ENCODE data around the gene MTO1. TPM values are rescaled to one million over a fixed set of nuclear protein-coding genes. Genes with fewer than 3 reads are reported as not detected.

The MTO1 gene, protein sequence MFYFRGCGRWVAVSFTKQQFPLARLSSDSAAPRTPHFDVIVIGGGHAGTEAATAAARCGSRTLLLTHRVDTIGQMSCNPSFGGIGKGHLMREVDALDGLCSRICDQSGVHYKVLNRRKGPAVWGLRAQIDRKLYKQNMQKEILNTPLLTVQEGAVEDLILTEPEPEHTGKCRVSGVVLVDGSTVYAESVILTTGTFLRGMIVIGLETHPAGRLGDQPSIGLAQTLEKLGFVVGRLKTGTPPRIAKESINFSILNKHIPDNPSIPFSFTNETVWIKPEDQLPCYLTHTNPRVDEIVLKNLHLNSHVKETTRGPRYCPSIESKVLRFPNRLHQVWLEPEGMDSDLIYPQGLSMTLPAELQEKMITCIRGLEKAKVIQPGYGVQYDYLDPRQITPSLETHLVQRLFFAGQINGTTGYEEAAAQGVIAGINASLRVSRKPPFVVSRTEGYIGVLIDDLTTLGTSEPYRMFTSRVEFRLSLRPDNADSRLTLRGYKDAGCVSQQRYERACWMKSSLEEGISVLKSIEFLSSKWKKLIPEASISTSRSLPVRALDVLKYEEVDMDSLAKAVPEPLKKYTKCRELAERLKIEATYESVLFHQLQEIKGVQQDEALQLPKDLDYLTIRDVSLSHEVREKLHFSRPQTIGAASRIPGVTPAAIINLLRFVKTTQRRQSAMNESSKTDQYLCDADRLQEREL
- polyA plus RNA-seq (2013, experiment 1 of 2; ENCODE audit: insufficient read length): 21.2 TPM
- polyA plus RNA-seq (2013, experiment 2 of 2; ENCODE audit: insufficient read length): 18.5 TPM

DNA sequence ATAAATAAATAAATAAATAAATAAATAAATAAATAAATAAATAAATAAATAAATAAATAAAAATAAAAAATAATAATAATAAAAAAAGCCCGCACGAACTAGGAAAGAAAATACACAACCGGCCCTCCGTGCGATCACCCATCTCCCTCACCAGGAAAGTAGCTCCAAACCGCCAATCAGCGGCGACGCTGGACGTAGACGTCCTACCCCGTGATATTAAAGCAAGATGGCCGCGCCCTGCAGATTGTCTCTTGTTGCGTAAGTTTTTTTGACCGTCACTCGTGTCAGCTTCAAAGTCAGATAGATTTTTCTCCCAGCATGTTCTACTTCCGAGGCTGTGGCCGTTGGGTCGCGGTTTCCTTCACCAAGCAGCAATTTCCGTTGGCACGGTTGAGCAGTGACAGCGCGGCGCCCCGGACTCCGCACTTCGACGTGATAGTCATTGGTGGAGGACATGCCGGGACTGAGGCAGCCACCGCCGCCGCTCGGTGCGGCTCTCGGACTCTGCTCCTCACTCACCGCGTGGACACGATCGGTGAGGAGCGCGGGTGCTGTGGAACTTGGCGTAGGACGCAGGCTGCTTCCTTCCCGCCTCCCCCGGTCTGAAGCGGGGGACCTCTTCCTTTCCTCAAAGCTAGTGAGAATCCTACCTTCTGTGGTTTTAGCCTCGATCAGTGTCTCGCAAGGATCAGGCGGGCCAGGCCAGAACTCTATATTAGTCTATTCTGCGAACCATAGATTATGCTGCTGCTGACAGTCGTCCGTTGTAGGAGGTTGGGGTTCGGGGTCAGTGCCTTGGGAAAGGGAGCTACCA, at the start of gene MTO1:
TSS of gene MTO1 (plus strand) at position 201 of the 814 bp plus-strand sequence. CDS start at position 319, 118 bp downstream.
- peak; percentile 93 for DNase-seq

DNA sequence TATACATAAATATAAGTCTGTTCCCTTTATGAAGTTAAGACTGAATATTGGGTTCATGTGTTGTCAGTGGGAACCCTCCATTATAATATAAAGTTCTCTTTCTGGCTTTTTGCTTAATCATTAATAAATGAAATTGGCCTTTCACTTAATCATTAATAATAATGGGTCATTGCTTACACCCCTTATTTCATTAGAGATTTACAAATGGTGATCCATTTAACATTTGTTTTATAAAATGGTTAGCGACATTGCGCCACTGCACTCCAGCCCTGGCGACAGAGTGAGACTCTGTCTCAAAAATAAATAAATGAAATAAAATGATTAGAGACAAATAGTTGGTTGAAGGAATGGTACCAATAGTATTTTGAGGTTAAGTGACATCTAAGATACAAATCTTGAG, 48.4 kb upstream of the MTO1 start:
- DNase-seq: no peak

DNA sequence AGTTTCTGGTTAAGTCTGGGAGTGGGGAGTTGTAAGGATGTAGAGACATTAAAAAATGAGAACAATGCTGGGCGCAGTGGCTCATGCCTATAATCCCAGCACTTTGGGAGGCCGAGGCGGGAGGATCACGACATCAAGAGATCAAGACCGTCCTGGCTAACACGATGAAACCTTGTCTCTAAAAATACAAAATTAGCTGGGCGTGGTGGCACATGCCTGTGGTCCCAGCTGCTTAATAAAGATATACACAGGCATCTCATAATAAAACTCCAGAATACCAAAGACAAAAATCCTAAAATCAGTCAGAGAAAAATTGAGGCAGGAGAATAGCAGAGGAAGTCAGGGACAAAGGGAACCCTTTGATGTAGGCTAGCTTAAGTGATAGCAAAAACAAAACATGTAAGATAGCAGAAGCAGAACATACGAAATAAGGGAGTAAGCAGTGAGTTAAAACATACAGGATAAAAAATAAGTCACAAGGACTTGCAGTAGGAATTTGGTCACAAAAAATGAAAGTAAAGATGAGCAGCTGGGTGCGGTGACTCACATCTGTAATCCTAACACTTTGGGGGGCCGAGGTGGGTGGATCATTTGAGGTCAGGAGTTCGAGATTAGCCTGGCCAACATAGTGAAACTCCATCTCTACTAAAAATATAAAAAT, 43.3 kb upstream of the MTO1 start:
- peak; percentile 51 for DNase-seq

DNA sequence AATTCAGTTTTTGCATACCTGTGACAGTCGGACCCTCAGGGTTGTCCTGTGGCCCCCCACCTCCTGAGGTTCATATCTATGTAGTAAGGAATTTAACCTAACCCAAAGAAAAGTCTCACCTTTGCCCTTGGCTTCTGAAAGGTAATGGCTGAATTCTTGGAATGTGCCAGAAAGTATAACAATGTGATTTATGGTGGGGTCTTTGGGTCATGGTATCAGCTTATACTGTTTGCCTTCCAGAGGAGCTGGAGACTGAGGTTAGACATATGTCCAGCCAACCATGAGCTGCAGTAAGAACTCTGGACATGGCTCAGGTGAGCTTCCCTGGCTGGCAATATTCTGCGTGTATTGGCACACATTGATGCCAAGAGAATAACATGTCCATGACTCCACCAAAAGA, 40.0 kb upstream of the MTO1 start:
- DNase-seq: no peak

DNA sequence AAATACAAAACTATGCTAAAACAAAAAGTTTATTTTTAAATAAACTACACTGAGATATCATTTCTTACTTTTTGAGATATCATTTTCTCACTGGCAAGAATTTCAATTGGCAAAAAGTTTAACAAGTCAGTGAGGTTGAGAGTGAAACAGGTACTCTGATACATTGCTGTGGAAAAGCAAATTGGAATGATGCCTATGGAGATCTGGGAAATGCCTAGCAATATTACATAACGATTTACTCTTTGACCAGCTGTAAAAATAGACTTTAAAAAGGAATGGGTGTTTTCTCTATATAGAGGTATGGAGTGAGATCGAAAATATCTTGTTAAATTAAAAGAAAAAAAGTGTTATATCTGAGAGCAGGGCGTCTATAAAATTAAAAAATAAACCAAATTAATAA, 26.3 kb upstream of the MTO1 start:
- DNase-seq: no peak

DNA sequence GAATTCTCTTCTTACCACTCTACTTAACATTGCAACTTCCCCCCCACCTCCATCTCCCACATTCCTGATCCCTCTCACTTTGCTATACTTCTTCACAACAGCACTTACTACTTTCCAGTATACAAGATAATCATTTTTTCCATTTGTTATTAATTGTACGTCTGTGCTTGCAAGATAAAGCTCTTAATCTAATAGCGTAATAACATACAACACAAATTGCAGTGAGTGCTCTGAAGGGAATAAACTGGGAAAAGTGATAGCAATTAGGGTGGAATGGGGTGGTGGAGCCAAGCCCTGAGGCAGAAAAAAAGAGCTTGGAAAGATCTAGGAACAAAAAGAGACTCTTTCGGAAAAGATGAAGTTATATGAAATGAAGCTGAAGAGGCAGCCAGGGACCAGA, 18.0 kb upstream of the MTO1 start:
- DNase-seq: no peak

DNA sequence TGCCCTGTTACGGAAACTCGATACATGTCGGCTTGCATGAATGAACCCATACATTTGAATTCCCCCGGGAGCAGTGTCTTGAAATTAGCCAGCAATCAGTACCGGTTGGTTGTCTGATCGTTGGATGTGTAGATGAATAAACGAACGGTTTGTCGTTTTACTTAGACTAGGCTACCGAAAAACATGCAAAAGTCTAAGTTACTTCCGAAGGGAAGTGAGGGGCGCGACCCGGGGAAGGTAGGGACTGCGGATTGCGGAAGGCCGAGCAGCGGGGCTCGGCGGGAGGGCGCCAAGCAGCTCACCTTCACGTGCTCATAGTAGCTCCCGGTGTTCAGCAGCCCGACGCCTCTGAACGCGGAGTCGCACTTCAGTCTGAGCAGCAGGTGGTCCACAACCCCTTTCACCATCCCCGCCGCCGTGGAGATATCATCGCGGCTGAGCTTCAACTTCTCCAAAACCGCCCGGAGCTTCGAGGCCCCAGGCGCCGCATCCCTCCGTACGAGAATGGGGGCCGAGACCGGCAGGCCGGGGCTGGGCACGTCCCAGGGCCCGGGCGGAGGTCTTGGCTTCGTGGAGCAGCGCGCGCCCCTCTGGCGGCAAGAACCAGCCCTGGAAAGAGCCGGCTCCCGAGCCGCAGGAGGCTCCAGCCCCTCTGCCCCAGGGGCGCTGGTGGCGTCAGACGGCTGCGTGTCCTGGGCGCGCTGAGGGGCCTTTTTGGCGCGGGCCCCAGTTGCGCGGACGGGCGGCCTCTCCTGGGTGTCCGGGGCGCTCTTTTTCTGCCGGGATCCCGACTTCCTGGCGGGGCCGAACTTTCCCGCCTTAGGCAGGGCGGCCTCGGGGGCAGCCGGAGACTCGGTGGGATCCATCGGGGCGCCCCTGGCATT, 10.1 kb upstream of the MTO1 start:
- DNase-seq: peak; percentile 57

DNA sequence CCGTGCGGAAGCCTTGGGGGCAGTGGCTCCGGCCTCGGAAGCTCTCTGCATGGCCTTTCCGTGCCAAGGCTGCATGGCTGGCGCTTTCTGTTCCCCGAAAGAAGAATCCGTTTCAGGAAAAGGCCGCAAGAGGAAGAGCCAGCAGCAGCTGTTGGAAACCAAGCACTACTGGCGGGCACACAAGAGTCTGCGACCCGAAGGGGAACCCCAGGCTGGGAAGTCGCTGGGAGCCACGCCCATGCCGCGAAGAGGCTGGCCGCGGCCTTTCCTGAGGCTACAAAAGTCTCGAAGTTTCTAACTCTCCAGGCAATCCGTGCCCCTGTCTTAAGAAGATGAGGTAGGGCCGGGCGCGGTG, 9.5 kb upstream of the MTO1 start, which contains the start of gene CGAS:
TSS of gene CGAS (minus strand) at position 191 of the 355 bp plus-strand sequence. CDS start at position 75, 116 bp downstream.
- peak; percentile 79 for DNase-seq

DNA sequence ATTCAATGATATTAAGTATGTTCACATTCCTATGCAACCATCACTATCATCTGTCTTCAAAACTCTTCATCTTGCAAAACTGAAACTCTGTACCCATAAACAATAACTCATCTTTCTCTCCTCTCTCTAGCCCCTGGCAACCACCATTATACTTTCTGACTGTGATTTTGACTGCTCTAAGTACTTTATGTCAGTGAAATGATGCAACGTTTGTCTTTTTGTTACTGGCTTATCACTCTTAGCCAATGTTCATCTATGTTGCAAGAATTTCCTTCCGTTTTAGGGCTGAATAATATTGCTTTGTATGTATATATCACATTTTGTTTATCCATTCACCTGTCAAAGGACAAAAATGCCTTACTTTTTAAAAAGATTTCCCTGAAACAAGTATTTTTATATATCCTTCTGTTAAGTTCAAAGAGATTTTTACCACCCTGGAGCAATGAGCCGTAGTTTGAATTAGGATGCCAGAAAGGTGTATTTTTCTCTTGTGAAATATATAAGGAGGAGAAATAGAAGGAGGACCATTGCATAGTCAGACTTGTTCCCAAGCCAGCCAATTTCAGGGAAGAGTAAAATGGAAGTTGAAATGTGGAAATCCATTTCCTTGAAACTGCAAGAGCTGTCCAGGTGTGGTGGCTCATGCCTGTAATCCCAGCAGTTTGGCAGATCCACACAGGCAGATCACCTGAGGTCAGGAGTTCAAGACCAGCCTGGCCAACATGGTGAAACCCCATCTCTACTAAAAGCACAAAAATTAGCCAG, 5.5 kb upstream of the MTO1 start:
- no peak for DNase-seq

DNA sequence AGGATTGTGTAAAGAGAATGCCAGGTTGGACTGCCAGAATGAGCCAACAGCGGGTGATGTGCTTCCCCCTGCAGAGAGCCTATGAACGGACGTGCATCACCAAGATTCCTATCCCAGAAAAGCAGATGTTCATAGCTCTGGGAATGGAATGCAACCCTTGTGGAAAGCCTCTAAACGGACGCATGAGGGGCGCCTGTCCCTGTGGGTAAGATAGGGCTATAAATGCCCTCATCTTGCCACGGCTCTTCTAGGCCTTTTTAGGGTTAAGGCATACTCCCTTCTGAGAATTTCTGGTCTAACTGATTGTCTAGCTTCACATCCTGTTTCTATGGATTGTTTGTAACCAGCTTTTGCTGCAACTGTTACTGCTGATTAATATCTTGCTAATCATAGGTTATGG, 2.1 kb upstream of the MTO1 start:
- peak; percentile 4 for DNase-seq

DNA sequence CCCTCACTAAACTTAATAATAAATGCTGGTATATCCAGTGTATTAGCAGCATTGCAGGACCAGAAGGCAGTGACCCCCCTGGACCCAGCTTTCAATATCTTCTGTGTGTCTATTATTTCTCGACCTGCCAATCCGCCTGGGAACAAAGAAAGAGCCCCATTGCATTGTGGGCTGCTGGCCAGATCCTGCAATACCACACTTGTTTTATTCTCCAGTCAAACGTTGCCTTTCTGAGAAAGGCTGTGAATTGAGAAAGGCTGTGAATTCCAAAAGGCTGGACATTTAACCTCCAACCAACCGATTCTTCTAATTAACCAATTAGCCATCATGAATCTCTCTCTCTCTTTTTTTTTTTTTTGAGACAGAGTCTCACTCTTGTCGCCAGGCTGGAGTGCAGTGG, 1.5 kb upstream of the MTO1 start:
- no peak for DNase-seq

DNA sequence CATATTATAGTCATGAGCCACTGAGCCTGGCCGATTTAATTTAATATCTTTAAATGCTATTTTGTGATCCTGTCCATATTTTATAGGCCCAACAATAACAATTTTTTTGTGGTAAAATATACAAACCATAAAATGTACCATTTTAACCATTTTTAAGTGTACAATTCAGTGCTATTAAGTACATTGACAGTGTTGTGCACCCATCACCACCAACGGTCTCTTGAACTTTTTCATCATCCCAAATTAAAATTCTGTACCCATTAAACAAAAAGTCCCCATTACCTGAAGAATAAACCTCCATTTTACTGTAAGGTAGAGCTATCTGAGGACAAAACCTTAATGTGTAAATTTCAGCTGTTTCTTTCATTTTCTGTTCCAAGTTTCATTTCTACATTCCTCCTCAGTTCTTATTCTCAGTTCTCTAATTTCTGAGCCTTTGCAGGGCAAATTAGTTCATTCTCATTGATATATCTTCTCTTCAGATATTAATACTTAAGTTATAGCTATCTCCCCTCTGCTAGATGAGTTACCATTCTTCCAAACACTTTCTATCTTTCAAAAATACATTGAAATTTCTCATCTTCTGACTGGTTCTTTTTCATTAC, 10.3 kb downstream of the MTO1 start:
- no peak for DNase-seq

DNA sequence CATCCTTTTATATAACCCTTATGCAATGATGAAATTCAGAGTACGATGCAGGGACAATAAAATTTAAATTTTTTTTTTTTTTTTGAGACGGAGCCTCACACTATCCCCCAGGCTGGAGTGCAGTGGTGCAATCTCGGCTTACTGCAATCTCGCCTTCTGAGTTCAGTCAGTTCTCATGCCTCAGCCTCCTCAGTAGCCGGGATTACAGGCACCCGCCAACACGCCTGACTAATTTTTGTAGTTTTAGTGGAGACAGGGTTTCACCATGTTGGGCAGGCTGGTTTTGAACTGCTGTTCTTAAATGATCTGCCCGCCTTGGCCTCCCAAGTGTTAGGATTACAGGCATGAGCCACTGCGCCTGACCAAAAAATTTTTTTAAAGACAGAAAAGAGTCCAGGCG, 15.2 kb downstream of the MTO1 start:
- no peak for DNase-seq

DNA sequence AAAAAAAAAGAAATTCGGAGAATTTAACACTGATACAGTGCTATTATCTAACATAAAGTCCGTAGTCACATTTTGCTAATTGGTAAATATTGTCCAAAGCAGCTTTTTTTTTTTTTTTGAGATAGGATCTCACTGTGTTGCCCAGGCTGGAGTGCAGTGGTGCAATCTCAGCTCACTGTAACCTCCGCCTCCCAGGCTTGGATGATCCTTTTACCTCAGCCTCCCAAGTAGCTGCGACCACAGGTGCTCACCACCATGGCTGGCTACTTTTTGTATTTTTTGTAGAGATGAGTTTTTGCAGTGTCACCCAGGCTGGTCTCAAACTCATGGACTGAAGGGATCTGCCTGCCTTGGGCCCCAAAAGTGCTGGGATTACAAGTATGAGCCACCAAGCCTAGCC, 15.9 kb downstream of the MTO1 start:
- no peak for DNase-seq

DNA sequence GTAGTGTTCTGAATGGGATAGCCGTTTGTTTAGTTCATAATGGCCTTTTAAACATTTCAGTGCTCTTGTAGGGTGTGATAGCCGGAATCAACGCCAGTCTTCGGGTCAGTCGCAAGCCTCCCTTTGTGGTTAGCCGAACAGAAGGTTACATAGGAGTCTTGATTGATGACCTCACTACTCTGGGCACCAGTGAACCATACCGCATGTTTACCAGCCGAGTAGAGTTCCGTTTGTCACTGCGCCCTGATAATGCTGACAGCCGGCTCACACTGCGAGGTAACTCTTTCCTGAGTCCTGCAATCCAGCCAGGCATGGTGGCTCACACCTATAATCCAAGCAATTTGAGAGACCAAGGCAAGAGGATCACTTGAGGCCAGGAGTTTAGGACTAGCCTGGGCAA, 20.4 kb downstream of the MTO1 start:
- no peak for DNase-seq

DNA sequence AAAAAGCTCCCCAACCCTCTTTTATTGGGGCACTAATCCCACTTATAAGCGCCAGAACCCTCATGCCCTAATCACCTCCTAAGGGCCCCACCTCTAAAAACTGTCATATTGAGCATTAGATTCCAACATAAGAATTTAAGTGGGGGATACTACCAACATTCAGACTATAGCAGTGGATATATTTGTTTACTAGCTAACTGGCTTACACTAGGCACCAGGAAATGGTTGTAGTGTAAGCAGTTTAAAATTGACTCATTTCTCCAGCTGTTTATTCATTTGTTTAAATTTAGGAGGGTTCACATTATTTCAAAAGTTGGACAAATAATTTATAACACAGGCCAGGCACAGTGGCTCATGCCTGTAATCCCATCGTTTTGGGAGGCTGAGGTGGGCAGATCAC, 22.9 kb downstream of the MTO1 start:
- no peak for DNase-seq

DNA sequence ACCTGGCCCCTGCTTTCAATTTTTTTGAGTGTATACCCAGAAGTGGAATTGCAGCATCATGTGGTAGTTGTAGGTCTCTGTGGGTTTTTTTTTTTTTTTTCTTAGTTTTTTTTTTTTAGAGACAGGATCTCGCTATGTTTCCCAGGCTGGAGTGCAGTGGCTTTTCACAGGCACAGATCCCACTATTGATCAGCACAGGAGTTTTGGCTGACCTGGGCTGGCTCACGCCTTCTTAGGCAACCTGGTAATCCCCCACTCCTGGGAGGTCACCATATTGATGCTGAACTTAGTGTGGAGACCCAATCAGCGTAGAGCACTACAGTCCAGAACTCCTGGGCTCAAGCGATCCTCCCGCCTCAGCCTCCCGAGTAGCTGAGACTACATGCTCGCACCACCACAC, 25.9 kb downstream of the MTO1 start:
- no peak for DNase-seq

DNA sequence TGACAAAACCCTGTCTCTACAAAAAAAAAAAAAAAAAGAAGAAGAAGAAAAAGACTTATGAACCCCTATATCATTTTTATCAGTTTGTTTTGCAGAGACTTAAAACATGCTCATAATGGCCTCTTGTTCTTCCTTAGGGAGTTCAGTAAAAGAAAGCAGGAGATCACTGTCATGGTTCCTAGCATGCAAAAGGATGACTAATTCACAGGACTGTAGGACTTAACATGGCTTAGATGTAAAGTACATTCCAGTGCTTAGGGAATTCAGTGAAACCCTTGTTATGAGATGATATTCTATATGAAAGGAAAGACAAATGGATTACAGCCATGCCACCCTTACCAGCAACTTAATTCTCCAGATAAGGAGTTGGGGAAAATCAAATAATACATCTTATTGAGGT, 29.8 kb downstream of the MTO1 start:
- DNase-seq: peak; percentile 31

DNA sequence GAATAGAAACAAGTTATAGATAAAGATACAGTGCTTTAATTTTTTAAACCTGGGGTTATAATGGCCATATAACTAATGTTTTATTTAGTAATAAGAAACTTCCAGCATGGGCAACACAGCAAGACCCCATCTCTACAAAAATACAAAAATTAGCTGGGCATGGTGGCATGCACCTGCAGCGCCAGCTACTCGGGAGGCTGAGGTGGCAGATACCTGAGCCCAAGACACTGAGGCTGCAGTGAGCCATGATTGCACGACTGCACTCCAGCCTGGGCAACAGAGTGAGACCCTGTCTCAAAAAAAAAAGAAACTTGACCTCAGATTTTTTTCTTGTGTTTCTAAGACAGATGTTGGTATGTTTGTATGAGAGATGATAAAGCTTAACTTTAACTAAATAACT, 36.4 kb downstream of the MTO1 start:
- DNase-seq: no peak

Data from fibroblast of skin of scalp (primary cell).